Measurements from ENCODE around the gene PPT2.
"Not testable (repeated sequence)": the region's sequence is repeated elsewhere in the genome, so short reads cannot be mapped to it uniquely, and the experiment has no call there.

PPT2 gene

GRCh38 chr6:32189069-32189741, 35.3 kb downstream of the PPT2 start:
- DNase-seq (ENCODE audit: low read depth in 3 of 3): no peak

- no peak for DNase-seq (ENCODE audit: low read depth in 3 of 3)
Measured at GRCh38 chr6:32189742-32190053, 35.8 kb downstream of the PPT2 start.

- peak; percentile 73 to 82 (median 75) for DNase-seq (ENCODE audit: low read depth in 3 of 3)
Measured at GRCh38 chr6:32190054-32190851, 36.3 kb downstream of the PPT2 start, which contains the start of gene PBX2. Gene PBX2, minus strand, starts transcription at chr6:32190202. Its CDS starts 287 bp downstream, at chr6:32189915.

- no peak for DNase-seq (ENCODE audit: low read depth in 3 of 3)
Measured at GRCh38 chr6:32190911-32191677, 37.2 kb downstream of the PPT2 start.

- DNase-seq (ENCODE audit: low read depth in 3 of 3): no peak
Measured at GRCh38 chr6:32191696-32192607, 38.0 kb downstream of the PPT2 start.

- no peak for DNase-seq (ENCODE audit: low read depth in 3 of 3)
Measured at GRCh38 chr6:32192608-32193039, 38.7 kb downstream of the PPT2 start, which contains the start of gene GPSM3. Gene GPSM3, minus strand, starts transcription at chr6:32192643. Its CDS starts 130 bp downstream, at chr6:32192513.

- not testable (repeated sequence) for DNase-seq (ENCODE audit: low read depth in 3 of 3)
Measured at GRCh38 chr6:32193096-32193495, 39.2 kb downstream of the PPT2 start.

- no peak for DNase-seq (ENCODE audit: low read depth in 3 of 3)
Measured at GRCh38 chr6:32194388-32194787, 40.4 kb downstream of the PPT2 start.

- no peak for DNase-seq (ENCODE audit: low read depth in 3 of 3)
Measured at GRCh38 chr6:32194825-32195651, 41.1 kb downstream of the PPT2 start.

- DNase-seq (ENCODE audit: low read depth in 3 of 3): peak; percentile 98 to 100 (median 99)
Measured at GRCh38 chr6:32195652-32195901, 41.6 kb downstream of the PPT2 start.

GRCh38 chr6:32195902-32196681, 42.2 kb downstream of the PPT2 start:
- DNase-seq (ENCODE audit: low read depth in 3 of 3): peak in 1 of 3 experiments; percentile 40

- DNase-seq (ENCODE audit: low read depth in 3 of 3): no peak
Measured at GRCh38 chr6:32196682-32197616, 43.0 kb downstream of the PPT2 start.

- no peak for DNase-seq (ENCODE audit: low read depth in 3 of 3)
Measured at GRCh38 chr6:32198345-32198696, 44.4 kb downstream of the PPT2 start.

GRCh38 chr6:32198866-32199265, 44.9 kb downstream of the PPT2 start:
- DNase-seq (ENCODE audit: low read depth in 3 of 3): no peak

- DNase-seq (ENCODE audit: low read depth in 3 of 3): no peak
Measured at GRCh38 chr6:32200711-32201475, 47.0 kb downstream of the PPT2 start.

- no peak for DNase-seq (ENCODE audit: low read depth in 3 of 3)
Measured at GRCh38 chr6:32202186-32202585, 48.2 kb downstream of the PPT2 start.

- no peak for DNase-seq (ENCODE audit: low read depth in 3 of 3)
Measured at GRCh38 chr6:32203426-32204267, 49.7 kb downstream of the PPT2 start.

Measured in stimulated activated CD4-positive, alpha-beta T cell treated with anti-CD3 and anti-CD28 coated beads, TNF-alpha, amount 100 ng/mL, for 4 hours (primary cell).